ENCODE results near the gene SGPP2.

GRCh38 chr2:222456479-222457077 lies 32.2 kb downstream of the SGPP2 start:
- TF ChIP-seq CTCF (IDR thresholded peaks at IDR 0.05 in 8 of 11, conservative IDR thresholded peaks at IDR 0.05 in 3 of 11): no peak
- TF ChIP-seq POLR2A (IDR thresholded peaks at IDR 0.05): no peak
